B cell (primary cell): Measurements from ENCODE around the gene MTCP1. TPM values are rescaled to one million over a fixed set of nuclear protein-coding genes. Genes with fewer than 3 reads are reported as not detected.

Experiments
- ATAC-seq: fragments of 200-7000 bp; cut with Tn5 transposase; one replicate; pipeline ENCODE4 v1.10.0; 2021; ENCODE audit warnings: low read depth, mild to moderate bottlenecking, moderate number of reproducible peaks, moderate library complexity
- CTCF ChIA-PET: fragments of 350-600 bp; sonication (Branson Sonifier 250); formaldehyde crosslinking; loops from one replicate; lab custom pipeline; 2021; ENCODE audit warnings: antibody characterized with exemption, inconsistent platforms; lab: Charles Lee
- POLR2A ChIA-PET: fragments of 350-600 bp; sonication (Branson Sonifier 250); formaldehyde crosslinking; loops from one replicate; lab custom pipeline; 2021; ENCODE audit warnings: antibody characterized with exemption; lab: Charles Lee
- DNase-seq: peaks from one replicate; pipeline ENCODE4 v3.0.0; 2013
- H2AFZ ChIP-seq: 2 replicates; pipeline ENCODE4 v1.6.1; 2012; ENCODE audit warnings: mild to moderate bottlenecking, low read depth, low read length; ENCODE audit not compliant: insufficient read depth, poor library complexity, severe bottlenecking
- H3K27ac ChIP-seq, 2 donors: 1 replicate in 1 of 2; 2 replicates in 1 of 2; pipeline ENCODE4 v1.5.1; 2012 to 2013; ENCODE audit warnings: low read length in 2 of 2, mild to moderate bottlenecking in 2 of 2, moderate library complexity in 1 of 2
- H3K27me3 ChIP-seq, 4 experiments: fragments of 200-600 bp in 1 of 4; sonication (generic) in 1 of 4; replicated peaks in 1 of 4; 1 replicate in 2 of 4; 2 replicates in 2 of 4; pipeline versions ENCODE4 v1.6.1 to v1.7.0; 2013 to 2016; ENCODE audit warnings: low read length in 3 of 4, mild to moderate bottlenecking in 2 of 4, mixed read lengths in 1 of 4, moderate library complexity in 1 of 4; ENCODE audit not compliant: insufficient read depth in 4 of 4, control insufficient read depth in 3 of 4; ENCODE audit errors: control extremely low read depth in 1 of 4
- H3K36me3 ChIP-seq, 2 experiments: replicated peaks in 1 of 2; 1 replicate in 1 of 2; 2 replicates in 1 of 2; pipeline versions ENCODE4 v1.6.1 to v1.7.1; 2013; ENCODE audit warnings: low read length in 1 of 2; ENCODE audit not compliant: insufficient read depth in 2 of 2, control insufficient read depth in 1 of 2; ENCODE audit errors: control extremely low read depth in 1 of 2, extremely low read depth in 1 of 2
- H3K4me1 ChIP-seq, 2 donors: fragments of 200-600 bp in 1 of 2; sonication (generic) in 1 of 2; 1 replicate in 1 of 2; 2 replicates in 1 of 2; pipeline versions ENCODE4 v1.5.1 to v1.6.1; 2013 to 2017; ENCODE audit warnings: low read length in 2 of 2; ENCODE audit not compliant: control insufficient read depth in 2 of 2, insufficient read depth in 2 of 2
- H3K4me2 ChIP-seq: replicated peaks from 2 replicates; pipeline ENCODE3; 2012; ENCODE audit warnings: mild to moderate bottlenecking, low read depth, low read length; ENCODE audit not compliant: poor library complexity, severe bottlenecking
- H3K4me3 ChIP-seq, 5 experiments: fragments of 200-600 bp in 1 of 5; sonication (generic) in 1 of 5; 1 replicate in 3 of 5; 2 replicates in 2 of 5; pipeline versions ENCODE4 v1.5.1 to v1.7.0; 2011 to 2016; ENCODE audit warnings: low read length in 4 of 5, mild to moderate bottlenecking in 4 of 5, low read depth in 2 of 5, control low read depth in 1 of 5, moderate library complexity in 1 of 5; ENCODE audit not compliant: insufficient read depth in 1 of 5; ENCODE audit errors: control extremely low read depth in 1 of 5, extremely low read depth in 1 of 5
- H3K79me2 ChIP-seq: fragments of 200-600 bp; sonication (generic); one replicate; pipeline ENCODE4 v1.6.0; 2016; ENCODE audit warnings: low read length; ENCODE audit not compliant: control insufficient read depth, insufficient read depth
- H3K9ac ChIP-seq: fragments of 200-600 bp; sonication (generic); 2 replicates; pipeline ENCODE4 v1.6.1; 2017; ENCODE audit warnings: mild to moderate bottlenecking, low read length, moderate library complexity
- H3K9me3 ChIP-seq, 3 donors: one replicate each; pipeline versions ENCODE4 v1.6.1 to v1.7.1; 2013; ENCODE audit warnings: low read length in 2 of 3; ENCODE audit not compliant: control insufficient read depth in 2 of 3, insufficient read depth in 1 of 3; ENCODE audit errors: control extremely low read depth in 1 of 3
- H4K20me1 ChIP-seq: 2 replicates; pipeline ENCODE4 v1.6.0; 2012; ENCODE audit warnings: mild to moderate bottlenecking, low read length; ENCODE audit not compliant: insufficient read depth, control insufficient read depth, poor library complexity, severe bottlenecking
- H3K27ac Mint-ChIP-seq: one replicate; pipeline ENCODE4 v1.8.0; 2021; ENCODE audit warnings: mixed read lengths
- H3K27me3 Mint-ChIP-seq: one replicate; pipeline ENCODE4 v1.8.0; 2021; ENCODE audit warnings: mixed read lengths
- H3K4me1 Mint-ChIP-seq: one replicate; pipeline ENCODE4 v1.8.0; 2021; ENCODE audit warnings: mixed read lengths
- H3K4me3 Mint-ChIP-seq: one replicate; pipeline ENCODE4 v1.8.0; 2021; ENCODE audit warnings: mixed read lengths
- H3K9me3 Mint-ChIP-seq: one replicate; pipeline ENCODE4 v1.8.0; 2022; ENCODE audit warnings: mixed read lengths; ENCODE audit not compliant: insufficient read depth
- EZH2 ChIP-seq: IDR thresholded peaks from 2 replicates; pipeline ENCODE4 v1.6.1; 2012; ENCODE audit warnings: borderline replicate concordance, low read depth, mild to moderate bottlenecking, moderate library complexity, low read length; ENCODE audit not compliant: insufficient read depth, poor library complexity, severe bottlenecking
- WGBS: methylation state at CpG from one replicate; pipeline ENCODE4 v1.1.5; 2013; ENCODE audit warnings: missing lambda C conversion rate; ENCODE audit not compliant: insufficient coverage; 5-methylcytosine and 5-hydroxymethylcytosine counted together
- intact Hi-C: fragments of 100-400 bp; cut with micrococcal nuclease; formaldehyde crosslinking; loops from one replicate; pipeline ENCODE4 v1.10.0; 2022
- polyA plus RNA-seq: library from polyadenylated mRNA; depleted of rRNA; stranded (reverse); fragments of >200 nt; gene quantifications from 2 replicates; pipeline ENCODE4 v1.2.3, GENCODE V29; 2012
- total RNA-seq, 2 donors: library from RNA; stranded (reverse); fragments of 120-200 nt in 1 of 2; gene quantifications; 1 replicate in 1 of 2; 2 replicates in 1 of 2; pipeline versions ENCODE4 v1.2.3 to v1.2.4, GENCODE V29; 2013 to 2022
- TF ChIP-seq, protein P1 (sequence below): fragments of 200-600 bp; IDR thresholded peaks from one replicate; pipeline ENCODE4 v1.8.0; 2022; ENCODE audit warnings: antibody characterized with exemption, mild to moderate bottlenecking

Gene MTCP1
- total and polyA plus RNA-seq, 2 donors (not counting 1 experiment from before 2014, with no cell fraction given), result 2.9 to 20.3 TPM

GRCh38 chrX:155112171-155112570 is 41.2 kb upstream of the MTCP1 start:
- ATAC-seq (no peak), DNase-seq (no peak)
- Histone ChIP-seq H3K79me2 (no peaks in the 10 kb centered on the region), H3K36me3 (peaks cover 1 to 5% of the 10 kb centered on the region in 2 experiments), H3K4me3 (no peak overlapping the region), H3K27ac (no peak overlapping the region), H3K9me3 (no peaks in the 10 kb centered on the region), H3K27me3 (no peaks in the 10 kb centered on the region), H3K4me1 (no peaks in the 10 kb centered on the region), H2AFZ (no peak overlapping the region), H3K4me2 (no peak overlapping the region), H3K9ac (no peak overlapping the region), H4K20me1 (no peaks in the 10 kb centered on the region)
- Mint-ChIP-seq H3K4me1 (peaks cover 8% of the 10 kb centered on the region), H3K27me3 (no peaks in the 10 kb centered on the region), H3K27ac (no peak overlapping the region), H3K9me3 (no peaks in the 10 kb centered on the region), H3K4me3 (no peak overlapping the region)
- TF ChIP-seq, protein P1, sequence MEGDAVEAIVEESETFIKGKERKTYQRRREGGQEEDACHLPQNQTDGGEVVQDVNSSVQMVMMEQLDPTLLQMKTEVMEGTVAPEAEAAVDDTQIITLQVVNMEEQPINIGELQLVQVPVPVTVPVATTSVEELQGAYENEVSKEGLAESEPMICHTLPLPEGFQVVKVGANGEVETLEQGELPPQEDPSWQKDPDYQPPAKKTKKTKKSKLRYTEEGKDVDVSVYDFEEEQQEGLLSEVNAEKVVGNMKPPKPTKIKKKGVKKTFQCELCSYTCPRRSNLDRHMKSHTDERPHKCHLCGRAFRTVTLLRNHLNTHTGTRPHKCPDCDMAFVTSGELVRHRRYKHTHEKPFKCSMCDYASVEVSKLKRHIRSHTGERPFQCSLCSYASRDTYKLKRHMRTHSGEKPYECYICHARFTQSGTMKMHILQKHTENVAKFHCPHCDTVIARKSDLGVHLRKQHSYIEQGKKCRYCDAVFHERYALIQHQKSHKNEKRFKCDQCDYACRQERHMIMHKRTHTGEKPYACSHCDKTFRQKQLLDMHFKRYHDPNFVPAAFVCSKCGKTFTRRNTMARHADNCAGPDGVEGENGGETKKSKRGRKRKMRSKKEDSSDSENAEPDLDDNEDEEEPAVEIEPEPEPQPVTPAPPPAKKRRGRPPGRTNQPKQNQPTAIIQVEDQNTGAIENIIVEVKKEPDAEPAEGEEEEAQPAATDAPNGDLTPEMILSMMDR, result no peak
- no peak for TF ChIP-seq EZH2
- ChIA-PET CTCF (no interaction called here), POLR2A (no interaction called here)
- intact Hi-C loops, result no loop called here
- no CpG with 5 or more reads among the region's 3 CpGs for WGBS

DNA sequence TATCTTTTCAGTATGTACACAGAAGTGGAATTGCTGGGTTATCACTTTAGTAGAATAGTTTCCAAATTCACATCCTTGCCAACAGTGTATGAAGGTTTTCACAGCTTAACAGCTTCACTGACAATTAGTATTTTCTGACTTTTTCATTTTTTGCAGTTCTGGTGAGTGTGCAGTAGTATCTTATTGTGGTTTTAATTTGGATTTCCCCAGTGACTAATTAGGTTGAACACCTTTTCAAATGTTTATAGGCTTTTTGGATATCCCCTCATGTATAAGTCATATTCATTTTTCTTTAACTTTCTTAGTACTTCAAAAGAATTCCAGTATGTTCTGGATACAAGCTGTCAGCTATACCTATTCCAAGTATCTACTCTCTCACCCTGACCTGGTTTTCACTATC is 37.5 kb upstream of the MTCP1 start:
- H3K27me3 ChIP-seq, result no peaks in the 10 kb centered on the region
- H3K79me2 ChIP-seq, result no peaks in the 10 kb centered on the region
- Mint-ChIP-seq H3K4me1 (no peaks in the 10 kb centered on the region), H3K27ac (no peak overlapping the region), H3K27me3 (no peaks in the 10 kb centered on the region), H3K4me3 (no peak overlapping the region), H3K9me3 (no peaks in the 10 kb centered on the region)
- H2AFZ ChIP-seq, result no peak overlapping the region
- peaks cover 4 to 10% of the 10 kb centered on the region in 2 experiments for H3K36me3 ChIP-seq
- no peaks in the 10 kb centered on the region for H3K9me3 ChIP-seq
- H3K4me1 ChIP-seq, result no peaks in the 10 kb centered on the region
- CTCF ChIA-PET, result no interaction called here
- no peak overlapping the region for H3K4me3 ChIP-seq
- H3K4me2 ChIP-seq, result no peak overlapping the region
- H4K20me1 ChIP-seq, result no peaks in the 10 kb centered on the region
- no peak for ATAC-seq
- POLR2A ChIA-PET, result no interaction called here
- H3K9ac ChIP-seq, result no peak overlapping the region
- intact Hi-C loops, result no loop called here
- no peak for DNase-seq
- TF ChIP-seq EZH2, result no peak
- TF ChIP-seq, protein P1, result no peak
- no peak overlapping the region for H3K27ac ChIP-seq
